ENCODE measurements around the gene DIAPH2.

GRCh38 chrX:97006167-97006566 is 321.5 kb downstream of the DIAPH2 start:
- no peak for TF ChIP-seq CTCF (IDR thresholded peaks at IDR 0.05)
- no peak for TF ChIP-seq POLR2A (IDR thresholded peaks at IDR 0.05)

Measured in breast epithelium (tissue), 3 donors.